ENCODE data around the gene KCNA4.
"Not testable (repeated sequence)": the region's sequence is repeated elsewhere in the genome, so short reads cannot be mapped to it uniquely, and the experiment has no call there.

KCNA4 gene

DNA sequence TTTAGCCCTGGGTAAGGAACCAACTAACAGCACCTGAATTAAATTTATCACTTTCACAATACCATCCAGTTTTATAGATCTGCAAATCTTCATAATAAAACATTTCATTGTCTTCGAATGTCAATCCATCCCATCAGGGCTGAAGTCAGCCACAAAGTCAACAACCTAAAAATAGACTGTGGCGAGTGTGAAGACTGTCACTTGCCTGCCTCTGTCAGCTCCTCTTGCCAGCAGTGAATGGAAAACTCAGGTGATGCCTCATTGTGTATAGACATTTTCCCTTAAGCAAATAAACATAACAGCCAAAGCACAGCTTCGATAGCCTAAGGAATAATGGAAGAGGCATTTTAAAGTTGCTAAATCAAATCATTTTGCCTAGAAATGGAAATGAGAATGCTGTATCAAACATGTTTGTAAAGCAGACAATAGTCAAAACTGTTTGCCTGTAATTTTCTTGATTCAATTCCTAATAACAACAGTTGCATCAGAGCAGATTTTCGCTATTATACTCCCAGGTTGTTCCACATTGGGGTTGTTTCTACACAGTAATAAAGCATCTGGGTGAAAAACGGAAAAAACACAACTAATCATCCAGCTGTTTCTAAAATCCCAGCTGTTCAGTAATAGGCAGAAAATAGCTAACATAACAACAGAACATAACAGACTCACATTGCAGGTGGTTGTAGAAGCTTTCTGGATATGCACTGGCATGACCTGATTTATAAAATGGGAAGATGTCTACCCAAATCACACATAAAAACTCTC is 15.7 kb downstream of the KCNA4 start:
- DNase-seq (ENCODE audit: insufficient read length, low spot score) (no peak), FAIRE-seq (no peak)
- TF ChIP-seq, protein P1, sequence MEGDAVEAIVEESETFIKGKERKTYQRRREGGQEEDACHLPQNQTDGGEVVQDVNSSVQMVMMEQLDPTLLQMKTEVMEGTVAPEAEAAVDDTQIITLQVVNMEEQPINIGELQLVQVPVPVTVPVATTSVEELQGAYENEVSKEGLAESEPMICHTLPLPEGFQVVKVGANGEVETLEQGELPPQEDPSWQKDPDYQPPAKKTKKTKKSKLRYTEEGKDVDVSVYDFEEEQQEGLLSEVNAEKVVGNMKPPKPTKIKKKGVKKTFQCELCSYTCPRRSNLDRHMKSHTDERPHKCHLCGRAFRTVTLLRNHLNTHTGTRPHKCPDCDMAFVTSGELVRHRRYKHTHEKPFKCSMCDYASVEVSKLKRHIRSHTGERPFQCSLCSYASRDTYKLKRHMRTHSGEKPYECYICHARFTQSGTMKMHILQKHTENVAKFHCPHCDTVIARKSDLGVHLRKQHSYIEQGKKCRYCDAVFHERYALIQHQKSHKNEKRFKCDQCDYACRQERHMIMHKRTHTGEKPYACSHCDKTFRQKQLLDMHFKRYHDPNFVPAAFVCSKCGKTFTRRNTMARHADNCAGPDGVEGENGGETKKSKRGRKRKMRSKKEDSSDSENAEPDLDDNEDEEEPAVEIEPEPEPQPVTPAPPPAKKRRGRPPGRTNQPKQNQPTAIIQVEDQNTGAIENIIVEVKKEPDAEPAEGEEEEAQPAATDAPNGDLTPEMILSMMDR (IDR thresholded peaks at IDR 0.05; ENCODE audit: insufficient read depth, missing control alignments) = no peak

DNA sequence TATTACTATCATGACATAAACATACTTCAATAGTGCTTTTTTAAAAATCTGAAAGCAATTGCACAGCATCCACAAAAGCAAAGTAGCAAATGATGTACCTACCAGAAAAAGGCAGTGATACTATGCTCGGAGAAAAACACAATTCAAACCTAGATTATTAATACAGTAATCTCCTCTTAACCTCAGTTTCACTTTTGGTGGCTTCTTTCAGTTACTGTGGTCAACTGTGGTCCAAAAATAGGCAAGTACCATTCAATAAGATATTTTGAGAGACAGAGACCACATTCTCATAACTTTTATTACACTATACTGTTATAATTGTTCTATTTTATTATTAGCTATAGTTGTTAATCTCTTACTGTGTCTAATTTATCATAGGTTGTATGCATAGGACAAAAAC is 20.8 kb downstream of the KCNA4 start:
- FAIRE-seq (no peak), DNase-seq (ENCODE audit: insufficient read length, low spot score) (no peak)
- TF ChIP-seq, protein P1 (IDR thresholded peaks at IDR 0.05; ENCODE audit: insufficient read depth, missing control alignments) = no peak

DNA sequence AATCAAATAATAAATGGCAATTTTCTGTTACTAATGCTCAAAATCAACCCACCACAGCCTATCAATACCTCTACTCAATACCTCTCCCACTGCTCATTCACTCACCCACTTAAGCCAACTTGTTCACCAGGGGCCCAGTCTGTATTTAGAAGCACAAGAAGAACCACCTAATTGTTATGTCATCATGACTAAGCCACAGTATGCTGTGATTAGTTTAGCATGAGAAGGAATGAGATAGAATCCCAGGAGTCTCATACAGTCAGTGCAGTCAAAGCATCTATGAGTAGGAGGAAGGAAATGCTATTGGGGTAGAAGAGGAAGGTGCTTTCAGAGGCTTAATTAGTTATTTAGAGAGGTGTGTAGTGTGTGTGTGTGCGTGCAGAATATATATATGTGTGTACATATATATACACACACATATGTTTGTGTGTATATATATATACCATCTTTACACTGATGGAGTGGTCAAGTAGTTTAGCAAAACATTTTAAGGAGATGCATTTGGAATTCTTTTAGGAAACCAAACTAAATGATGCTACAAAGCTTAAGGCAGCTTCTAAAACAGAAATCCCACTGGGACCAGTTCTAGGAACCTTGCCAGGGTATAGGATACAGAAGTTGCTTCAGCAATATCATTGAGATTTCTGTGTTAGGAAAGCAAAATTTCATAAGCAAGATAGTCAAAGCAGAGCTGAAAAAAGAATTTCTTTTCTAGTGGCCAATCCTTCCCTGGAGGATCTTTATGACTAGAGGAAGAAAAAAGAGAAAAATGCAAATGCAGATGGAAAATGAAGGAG is 27.5 kb downstream of the KCNA4 start:
- TF ChIP-seq, protein P1 (IDR thresholded peaks at IDR 0.05; ENCODE audit: insufficient read depth, missing control alignments) = no peak

DNA sequence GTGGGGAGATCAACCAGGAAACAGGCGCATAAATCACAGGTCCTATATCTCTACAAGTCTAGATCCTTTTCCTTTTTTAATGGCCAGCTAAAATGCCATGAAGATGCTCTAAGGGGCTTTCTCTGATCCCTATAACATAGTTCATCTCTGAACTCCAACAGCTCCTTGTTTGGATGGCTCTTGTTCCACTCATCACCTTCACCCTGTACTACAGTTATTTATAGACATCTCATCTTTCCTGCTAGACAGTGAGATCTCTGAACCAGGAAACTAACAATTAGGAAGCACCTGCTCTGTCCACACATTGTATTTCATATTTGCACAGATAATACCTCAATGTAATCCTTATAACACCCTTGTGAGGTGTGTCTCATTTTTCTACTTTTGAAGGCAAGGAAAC is 31.6 kb downstream of the KCNA4 start:
- TF ChIP-seq, protein P1 (IDR thresholded peaks at IDR 0.05; ENCODE audit: insufficient read depth, missing control alignments) = no peak
- DNase-seq (ENCODE audit: insufficient read length, low spot score) = no peak
- FAIRE-seq = no peak

More for the DNA sequence above, 27.5 kb downstream of the KCNA4 start:
- no peak for DNase-seq (ENCODE audit: insufficient read length, low spot score)
- no peak for FAIRE-seq

DNA sequence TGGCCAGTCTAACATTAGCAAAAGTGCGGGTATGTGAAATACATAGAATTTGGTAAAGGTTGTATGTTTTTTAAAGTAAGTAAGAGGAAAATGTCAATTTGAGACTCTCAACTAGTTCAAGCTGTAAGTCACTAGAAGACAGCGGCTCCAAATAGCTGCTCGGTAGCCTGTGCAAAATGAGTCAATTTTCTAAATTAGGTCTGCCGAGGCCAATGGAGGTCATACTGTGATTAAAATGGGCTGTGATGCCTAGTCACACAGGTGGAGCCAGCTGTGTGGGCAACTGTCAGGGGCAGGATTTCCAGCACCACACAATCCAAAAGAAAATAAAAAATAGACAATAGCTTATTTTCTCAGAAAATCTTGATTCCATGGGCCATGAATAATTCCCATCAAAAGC is 32.3 kb downstream of the KCNA4 start:
- TF ChIP-seq, protein P1 (IDR thresholded peaks at IDR 0.05; ENCODE audit: insufficient read depth, missing control alignments) = no peak
- FAIRE-seq (no peak), DNase-seq (ENCODE audit: insufficient read length, low spot score) (no peak)

DNA sequence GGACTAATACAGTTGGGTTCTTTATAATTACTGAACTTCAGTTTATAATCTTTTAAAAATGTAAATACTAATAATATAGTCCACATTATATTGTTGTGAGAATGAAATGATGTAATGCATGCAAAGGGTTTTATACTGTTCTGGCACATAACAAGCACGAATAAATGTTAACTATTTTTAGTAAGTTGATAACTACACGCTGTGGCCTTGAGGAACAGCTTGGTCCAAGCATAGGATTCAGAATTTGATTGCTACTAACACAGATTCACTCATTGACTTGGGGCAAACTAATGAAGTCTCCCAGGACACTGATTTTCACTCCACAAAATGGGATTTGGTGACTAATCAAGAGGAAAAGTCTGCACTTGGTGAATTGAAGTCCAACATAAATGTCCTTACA is 38.3 kb downstream of the KCNA4 start:
- FAIRE-seq = no peak
- TF ChIP-seq, protein P1 (IDR thresholded peaks at IDR 0.05; ENCODE audit: insufficient read depth, missing control alignments) = no peak
- DNase-seq (ENCODE audit: insufficient read length, low spot score) = no peak

DNA sequence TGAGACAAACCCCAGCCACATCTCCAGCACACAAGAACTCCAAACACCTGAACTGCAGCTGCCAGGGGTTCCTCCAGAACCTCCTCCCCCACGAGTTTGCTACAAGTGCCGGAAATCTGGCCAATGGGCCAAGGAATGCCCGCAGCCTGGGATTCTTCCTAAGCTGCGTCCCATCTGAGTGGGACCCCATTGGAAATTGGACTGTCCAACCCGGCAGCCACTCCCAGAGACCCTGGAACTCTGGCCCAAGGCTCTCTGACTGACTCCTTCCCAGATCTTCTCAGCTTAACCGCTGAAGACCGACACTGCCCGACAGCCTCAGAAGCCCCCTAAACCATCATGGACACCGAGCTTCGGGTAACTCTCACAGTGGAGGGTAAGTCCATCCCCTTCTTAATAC is 41.2 kb downstream of the KCNA4 start:
- FAIRE-seq = not testable (repeated sequence)

More for the DNA sequence above, 41.2 kb downstream of the KCNA4 start:
- not testable (repeated sequence) for DNase-seq (ENCODE audit: insufficient read length, low spot score)

Data from D721Med (cell line).